Activated naive CD8-positive, alpha-beta T cell treated with anti-CD3 and anti-CD28 coated beads, Interleukin-2, amount 10 ng/mL, durations not matched to agents 7 days and 5 days (primary cell): ENCODE data around the gene PRR5. TPM values are rescaled to one million over a fixed set of nuclear protein-coding genes. Genes with fewer than 3 reads are reported as not detected.

Experiments used
- ATAC-seq: fragments of 150-1000 bp; cut with Tn5 transposase; one replicate; pipeline ENCODE4 v1.10.0; 2021; ENCODE audit warnings: low read depth, moderate library complexity
- POLR2A ChIA-PET: fragments of 350-600 bp; sonication (Branson Sonifier 250); formaldehyde crosslinking; loops from one replicate; lab custom pipeline; 2021; ENCODE audit warnings: antibody characterized with exemption; lab: Charles Lee
- DNase-seq: peaks from one replicate; pipeline ENCODE4 v3.0.0; 2021
- H3K27ac Mint-ChIP-seq: one replicate; pipeline ENCODE4 v1.8.0; 2022; ENCODE audit warnings: mild to moderate bottlenecking, mixed read lengths
- H3K27me3 Mint-ChIP-seq: one replicate; pipeline ENCODE4 v1.8.0; 2022; ENCODE audit warnings: mild to moderate bottlenecking, moderate library complexity, mixed read lengths
- H3K36me3 Mint-ChIP-seq: one replicate; pipeline ENCODE4 v1.8.0; 2021; ENCODE audit warnings: mild to moderate bottlenecking, mixed read lengths
- H3K4me1 Mint-ChIP-seq: one replicate; pipeline ENCODE4 v1.8.0; 2021; ENCODE audit warnings: mixed read lengths
- H3K4me3 Mint-ChIP-seq: one replicate; pipeline ENCODE4 v1.8.0; 2022; ENCODE audit warnings: mild to moderate bottlenecking, moderate library complexity, mixed read lengths
- H3K9me3 Mint-ChIP-seq: one replicate; pipeline ENCODE4 v1.8.0; 2021; ENCODE audit warnings: mixed read lengths
- total RNA-seq, 2 experiments: library from RNA; stranded (reverse); gene quantifications; one replicate each; pipeline ENCODE4 v1.2.3, GENCODE V29; 2021

PRR5 gene
- total RNA-seq, 2 experiments from 2014 or later, result 51.5 to 52.3 TPM

DNA sequence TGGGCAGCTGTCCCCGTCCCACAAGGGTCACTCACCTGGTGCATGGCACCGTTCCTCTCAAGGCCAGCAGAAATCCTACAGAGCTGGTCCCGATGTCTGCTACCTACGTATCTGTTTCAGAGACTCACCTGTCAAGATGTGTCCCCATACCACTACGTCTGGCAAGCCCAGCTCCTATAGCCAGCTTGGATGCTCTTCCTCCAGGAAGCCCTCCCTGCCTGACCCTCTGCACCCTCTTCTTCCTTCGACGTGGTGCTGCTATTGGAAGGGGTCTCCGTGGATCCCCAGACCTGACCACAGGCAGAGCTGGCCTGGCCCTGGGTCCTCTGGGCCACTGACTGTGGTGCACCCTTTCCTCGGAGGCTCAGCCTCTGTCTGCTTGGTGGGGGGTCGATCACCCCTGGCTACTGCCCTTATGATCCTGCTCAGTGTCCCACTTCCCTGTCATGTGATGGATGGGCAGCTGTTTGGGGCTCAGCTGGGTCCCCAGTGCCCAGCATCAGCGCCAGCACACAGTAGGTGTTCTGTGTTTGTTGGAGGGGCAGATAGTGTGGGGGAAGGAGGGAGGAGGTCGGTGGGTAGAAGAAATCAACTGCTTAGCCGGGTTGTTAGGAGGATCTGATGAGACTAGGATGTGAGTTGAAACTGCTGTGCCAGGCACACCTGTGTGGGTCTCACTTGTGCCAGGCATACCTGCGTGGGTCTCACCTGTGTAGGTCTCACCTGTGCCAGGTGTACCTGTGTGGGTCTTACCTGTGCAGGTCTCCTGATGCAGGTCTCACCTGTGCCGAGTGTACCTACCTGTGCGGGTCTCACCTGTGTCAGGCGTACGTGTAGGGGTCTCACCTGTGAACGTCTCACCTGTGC, 28.7 kb downstream of the PRR5 start:
- Mint-ChIP-seq H3K27ac (no peak overlapping the region), H3K36me3 (peaks cover 4% of the 10 kb centered on the region), H3K27me3 (no peaks in the 10 kb centered on the region), H3K4me1 (peaks cover 11% of the 10 kb centered on the region), H3K9me3 (peaks cover 2% of the 10 kb centered on the region), H3K4me3 (no peak overlapping the region)
- ATAC-seq, result no peak
- no peak for DNase-seq
- POLR2A ChIA-PET, result interaction anchor here (1.0 kb wide), 1 partner anchor 22 kb away, joined by 4 read pairs; no protein-coding TSS in a partner anchor

GRCh38 chr22:44731357-44731970, 29.5 kb downstream of the PRR5 start:
- peak; percentile 27 for DNase-seq
- POLR2A ChIA-PET, result no interaction called here
- no peaks in the 10 kb centered on the region for H3K27me3 Mint-ChIP-seq
- no peak overlapping the region for H3K27ac Mint-ChIP-seq
- no peak for ATAC-seq
- H3K36me3 Mint-ChIP-seq, result peaks cover 4% of the 10 kb centered on the region
- H3K4me1 Mint-ChIP-seq, result peaks cover 14% of the 10 kb centered on the region
- peaks cover 2% of the 10 kb centered on the region for H3K9me3 Mint-ChIP-seq
- H3K4me3 Mint-ChIP-seq, result no peak overlapping the region

DNA sequence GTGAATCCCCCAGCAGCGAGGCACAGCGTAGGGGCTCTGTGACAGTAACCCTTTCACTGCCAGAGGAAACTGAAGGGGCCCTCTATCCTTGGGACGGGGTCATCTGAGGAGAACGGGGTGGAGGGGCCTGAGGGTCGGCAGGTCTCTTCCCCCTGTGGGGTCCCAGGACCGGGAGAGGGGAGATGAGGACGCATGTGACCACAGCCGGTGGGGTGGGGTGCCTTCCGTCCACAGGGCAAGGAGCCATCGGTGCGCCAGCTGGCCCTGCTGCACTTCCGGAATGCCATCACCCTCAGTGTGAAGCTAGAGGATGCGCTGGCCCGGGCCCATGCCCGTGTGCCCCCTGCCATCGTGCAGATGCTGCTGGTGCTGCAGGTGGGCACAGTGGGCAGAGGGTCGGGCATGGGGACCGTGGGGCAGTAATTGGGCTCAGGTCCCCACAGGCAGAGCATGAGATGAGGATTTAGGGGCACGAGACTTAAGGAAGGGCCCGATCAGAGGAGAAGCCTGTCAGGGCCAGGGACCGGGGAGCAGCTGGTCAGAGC, 30.1 kb downstream of the PRR5 start:
- POLR2A ChIA-PET, result no interaction called here
- no peak overlapping the region for H3K4me3 Mint-ChIP-seq
- H3K9me3 Mint-ChIP-seq, result peaks cover 2% of the 10 kb centered on the region
- H3K4me1 Mint-ChIP-seq, result peaks cover 14% of the 10 kb centered on the region
- peaks cover 4% of the 10 kb centered on the region for H3K36me3 Mint-ChIP-seq
- H3K27ac Mint-ChIP-seq, result no peak overlapping the region
- DNase-seq, result no peak
- H3K27me3 Mint-ChIP-seq, result no peaks in the 10 kb centered on the region
- no peak for ATAC-seq

DNA sequence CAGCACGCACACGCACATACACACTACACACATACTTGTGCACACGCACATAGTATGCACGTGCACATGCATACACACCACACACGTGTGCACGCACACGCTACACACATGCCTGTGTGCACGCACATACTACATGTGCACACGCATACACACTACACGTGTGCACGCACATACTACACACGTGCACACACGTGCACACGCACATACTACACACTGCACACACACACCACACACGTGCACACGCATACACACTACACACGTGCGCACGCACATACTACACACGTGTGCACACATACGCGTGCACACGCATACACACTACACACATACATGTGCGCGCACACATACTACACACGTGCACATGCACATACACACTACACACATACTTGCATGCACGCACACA, 30.7 kb downstream of the PRR5 start:
- POLR2A ChIA-PET, result no interaction called here
- Mint-ChIP-seq H3K27ac (no peak overlapping the region), H3K4me1 (peaks cover 14% of the 10 kb centered on the region)

GRCh38 chr22:44733426-44734106, 31.6 kb downstream of the PRR5 start:
- ATAC-seq, result no peak
- Mint-ChIP-seq H3K27ac (no peak overlapping the region), H3K9me3 (peaks cover 2% of the 10 kb centered on the region), H3K36me3 (peaks cover 2% of the 10 kb centered on the region), H3K4me3 (no peak overlapping the region), H3K4me1 (peaks cover 12% of the 10 kb centered on the region), H3K27me3 (no peaks in the 10 kb centered on the region)
- POLR2A ChIA-PET, result no interaction called here
- DNase-seq, result peak; percentile 26

More for the DNA sequence above, 30.7 kb downstream of the PRR5 start:
- Mint-ChIP-seq H3K36me3 (peaks cover 2% of the 10 kb centered on the region), H3K27me3 (no peaks in the 10 kb centered on the region), H3K9me3 (peaks cover 2% of the 10 kb centered on the region), H3K4me3 (no peak overlapping the region)
- ATAC-seq, result no peak
- no peak for DNase-seq

DNA sequence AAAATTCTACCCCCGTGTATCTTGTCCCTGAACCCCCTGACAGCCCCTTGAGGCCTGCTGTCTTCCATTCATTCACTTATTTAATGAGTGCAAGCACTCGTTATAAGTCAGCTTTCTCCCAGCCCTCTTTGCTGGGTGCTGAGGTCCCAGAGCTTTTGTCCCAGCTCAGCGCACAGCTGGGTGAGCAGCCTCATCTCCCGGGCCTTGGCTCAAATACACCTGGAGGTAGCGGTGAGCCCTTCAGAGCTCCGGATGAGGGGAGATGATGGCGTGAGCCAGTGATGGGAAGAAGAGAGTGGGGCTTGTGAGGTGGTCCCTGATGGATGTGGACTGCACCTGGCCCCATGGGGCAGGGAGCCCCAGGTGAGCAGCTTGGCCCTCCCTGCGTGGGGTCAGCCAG, 32.3 kb downstream of the PRR5 start:
- Mint-ChIP-seq H3K4me1 (peaks cover 9% of the 10 kb centered on the region), H3K27ac (no peak overlapping the region), H3K27me3 (no peaks in the 10 kb centered on the region), H3K9me3 (peaks cover 2% of the 10 kb centered on the region), H3K36me3 (peaks cover 2% of the 10 kb centered on the region), H3K4me3 (no peak overlapping the region)
- POLR2A ChIA-PET, result no interaction called here
- no peak for DNase-seq
- ATAC-seq, result no peak

DNA sequence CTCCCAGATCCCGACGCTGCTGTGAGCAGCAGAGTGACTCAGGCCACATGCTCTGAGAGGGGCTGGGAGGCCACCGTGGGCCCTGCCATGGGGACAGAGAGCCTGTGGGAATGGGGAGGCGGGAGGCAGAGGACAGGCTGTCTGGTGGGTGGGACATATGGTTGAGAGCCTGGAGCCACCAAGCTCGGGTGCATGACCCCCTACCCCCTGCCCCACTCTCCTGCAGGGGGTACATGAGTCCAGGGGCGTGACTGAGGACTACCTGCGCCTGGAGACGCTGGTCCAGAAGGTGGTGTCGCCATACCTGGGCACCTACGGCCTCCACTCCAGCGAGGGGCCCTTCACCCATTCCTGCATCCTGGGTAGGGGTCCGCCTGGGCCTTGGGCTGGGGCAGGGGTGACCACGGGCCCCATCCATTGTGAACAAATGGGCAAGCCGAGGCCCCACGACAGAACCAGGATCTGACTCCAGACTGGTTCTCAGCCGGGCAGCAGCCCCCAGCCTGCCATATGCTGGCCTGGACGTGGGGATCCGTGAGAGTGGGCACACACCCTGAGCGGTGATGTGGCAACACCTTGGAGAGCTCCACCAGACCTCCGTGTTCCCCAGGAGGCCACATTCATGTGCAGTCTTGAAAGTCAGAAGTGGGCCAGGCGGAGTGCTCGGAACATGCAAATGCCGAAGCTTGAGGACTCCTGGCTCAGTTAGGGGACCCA, 33.0 kb downstream of the PRR5 start:
- DNase-seq, result no peak
- no peak overlapping the region for H3K4me3 Mint-ChIP-seq
- H3K36me3 Mint-ChIP-seq, result peaks cover 2% of the 10 kb centered on the region
- POLR2A ChIA-PET, result interaction anchor here (0.5 kb wide), 1 partner anchor 26 kb away, joined by 3 read pairs; no protein-coding TSS in a partner anchor
- no peak overlapping the region for H3K27ac Mint-ChIP-seq
- no peaks in the 10 kb centered on the region for H3K27me3 Mint-ChIP-seq
- no peak for ATAC-seq
- H3K9me3 Mint-ChIP-seq, result peaks cover 2% of the 10 kb centered on the region
- H3K4me1 Mint-ChIP-seq, result peaks cover 4% of the 10 kb centered on the region

DNA sequence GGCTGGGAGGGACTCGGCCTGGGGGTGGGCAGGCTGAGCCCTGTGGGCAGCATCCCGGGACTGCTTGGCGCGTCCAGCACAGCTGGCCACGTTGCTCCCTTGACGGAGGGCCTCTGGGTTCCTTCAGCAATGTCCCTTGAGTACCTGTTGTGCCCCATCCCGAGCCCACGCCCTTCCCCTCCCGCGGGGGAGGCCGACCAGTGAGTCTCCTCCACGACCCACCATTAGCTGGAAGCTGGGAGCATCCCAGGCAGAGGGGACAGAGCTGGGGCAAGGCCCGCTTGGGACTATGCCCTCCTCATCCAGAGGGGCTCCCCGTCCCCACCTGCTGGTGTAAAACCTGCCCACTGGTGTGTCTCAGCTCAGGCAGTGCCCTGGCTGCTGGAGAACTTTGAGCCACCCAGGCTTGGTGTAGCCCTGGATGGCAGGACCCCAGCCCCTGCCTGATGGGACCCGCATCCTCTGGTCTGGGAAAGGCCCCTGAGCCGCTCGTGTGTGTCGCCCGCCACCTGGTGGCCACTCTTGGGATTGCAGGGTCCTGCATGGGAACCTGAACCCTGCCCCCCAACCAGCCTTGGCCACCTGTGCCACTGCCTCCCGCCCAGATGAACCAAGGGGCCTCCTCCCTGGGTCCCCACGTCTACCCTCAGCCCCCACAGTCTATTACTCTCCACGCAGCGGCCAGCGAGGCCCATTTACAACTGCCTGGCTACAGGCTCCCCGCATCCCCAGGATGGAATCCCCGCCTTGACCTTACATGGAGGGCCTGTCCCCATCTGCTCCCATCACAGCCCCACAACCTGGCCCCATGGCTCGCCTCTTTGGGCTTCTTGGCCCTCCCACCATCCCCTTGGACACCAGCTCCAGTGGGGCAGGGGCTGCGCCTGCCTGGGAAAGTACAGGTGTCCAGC, 33.8 kb downstream of the PRR5 start:
- Mint-ChIP-seq H3K4me1 (peaks cover 4% of the 10 kb centered on the region), H3K36me3 (peaks cover 2% of the 10 kb centered on the region), H3K27ac (peak overlapping the region; percentile 66), H3K4me3 (no peak overlapping the region), H3K9me3 (peaks cover 2% of the 10 kb centered on the region), H3K27me3 (no peaks in the 10 kb centered on the region)
- ATAC-seq (peak; percentile 57), DNase-seq (peak; percentile 90)
- POLR2A ChIA-PET, result interaction anchor here (0.5 kb wide), 1 partner anchor 27 kb away, joined by 3 read pairs; no protein-coding TSS in a partner anchor

GRCh38 chr22:44736581-44737405, 34.8 kb downstream of the PRR5 start:
- DNase-seq (no peak), ATAC-seq (no peak)
- Mint-ChIP-seq H3K4me3 (no peak overlapping the region), H3K36me3 (peaks cover 2% of the 10 kb centered on the region), H3K4me1 (peaks cover 4% of the 10 kb centered on the region), H3K9me3 (peaks cover 2% of the 10 kb centered on the region), H3K27ac (no peak overlapping the region), H3K27me3 (no peaks in the 10 kb centered on the region)
- POLR2A ChIA-PET, result no interaction called here

DNA sequence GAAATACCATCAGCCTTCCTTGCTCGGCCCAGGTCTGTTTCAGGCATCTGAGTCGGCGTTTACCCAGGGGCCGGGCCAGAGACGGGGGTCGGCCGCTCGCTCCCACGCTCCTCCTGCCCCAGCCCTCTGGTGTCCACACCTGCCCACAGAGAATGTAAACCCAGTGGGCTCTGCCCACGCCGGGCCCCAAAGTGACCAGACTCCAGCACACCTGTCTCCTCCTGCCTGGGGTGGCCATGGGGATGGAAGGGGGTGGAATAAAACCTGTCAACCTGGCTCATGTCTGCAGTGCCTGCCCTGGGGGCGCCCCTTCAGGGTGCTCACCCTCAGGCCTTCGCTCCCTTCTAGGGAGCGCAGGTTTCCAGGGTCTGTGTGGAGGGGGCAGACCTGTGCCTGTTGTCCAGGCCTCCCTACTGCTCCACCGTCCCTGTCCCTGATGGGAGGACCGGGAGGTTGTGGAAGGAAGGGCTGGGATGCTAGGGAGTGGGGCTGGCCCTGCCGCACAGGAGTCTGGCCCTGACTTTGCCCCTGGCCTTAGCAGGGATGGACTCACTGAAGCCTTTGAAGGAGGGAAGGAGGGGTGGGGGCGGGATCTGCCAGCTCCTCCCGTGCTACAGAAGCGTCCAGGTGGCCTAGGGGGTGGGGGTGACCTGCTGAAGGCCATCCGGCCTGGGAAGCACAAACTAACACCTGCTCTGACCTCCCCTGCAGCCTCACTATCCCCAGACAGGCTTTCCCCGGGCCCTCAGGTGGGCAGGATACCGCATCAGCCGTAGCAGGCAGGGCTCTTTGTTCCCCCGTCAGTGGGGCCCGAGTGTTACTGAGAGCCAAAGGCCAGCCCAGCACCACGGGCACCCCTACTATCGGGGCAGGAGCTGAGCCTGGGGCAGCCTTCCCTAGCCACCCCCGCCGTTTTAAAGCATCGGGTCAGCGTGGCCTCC, 35.7 kb downstream of the PRR5 start:
- POLR2A ChIA-PET, result no interaction called here
- no peak for ATAC-seq
- Mint-ChIP-seq H3K9me3 (peaks cover 2% of the 10 kb centered on the region), H3K4me3 (no peak overlapping the region), H3K27me3 (no peaks in the 10 kb centered on the region), H3K4me1 (peaks cover 4% of the 10 kb centered on the region), H3K36me3 (no peaks in the 10 kb centered on the region), H3K27ac (no peak overlapping the region)
- no peak for DNase-seq

GRCh38 chr22:44738347-44738715, 36.3 kb downstream of the PRR5 start:
- Mint-ChIP-seq H3K4me3 (no peak overlapping the region), H3K9me3 (no peaks in the 10 kb centered on the region), H3K27me3 (no peaks in the 10 kb centered on the region), H3K4me1 (peaks cover 4% of the 10 kb centered on the region), H3K27ac (no peak overlapping the region), H3K36me3 (no peaks in the 10 kb centered on the region)
- ATAC-seq (no peak), DNase-seq (no peak)
- POLR2A ChIA-PET, result no interaction called here
